WERI-Rb-1 (cell line): ENCODE data around the gene KCNIP1.

Source experiments
- DNase-seq: peaks from one replicate; pipeline ENCODE4 v3.0.0-alpha.2; 2020
- H3K27ac ChIP-seq: fragments of 250-450 bp; sonication (Bioruptor Pico); 2 replicates; pipeline ENCODE4 v1.5.1; 2020; ENCODE audit warnings: mild to moderate bottlenecking, moderate library complexity
- H3K27me3 ChIP-seq: fragments of 250-450 bp; sonication (Bioruptor Pico); 2 replicates; pipeline ENCODE4 v1.5.1; 2021; ENCODE audit warnings: mild to moderate bottlenecking, low read depth, moderate library complexity; ENCODE audit not compliant: insufficient read depth, severe bottlenecking
- H3K36me3 ChIP-seq: fragments of 250-450 bp; sonication (Bioruptor Pico); 2 replicates; pipeline ENCODE4 v1.5.1; 2020; ENCODE audit warnings: mild to moderate bottlenecking, moderate library complexity
- H3K4me3 ChIP-seq: 2 replicates; pipeline ENCODE4 v1.5.1; 2011; ENCODE audit warnings: low read depth, mild to moderate bottlenecking, control low read depth, low read length
- H3K9me3 ChIP-seq: fragments of 250-450 bp; sonication (Bioruptor Pico); 2 replicates; pipeline ENCODE4 v1.5.1; 2021; ENCODE audit warnings: mild to moderate bottlenecking, moderate library complexity; ENCODE audit not compliant: severe bottlenecking
- TF ChIP-seq, protein P1 (sequence below): IDR thresholded peaks from 2 replicates; pipeline ENCODE4 v1.5.1; 2011; ENCODE audit warnings: low read depth, mild to moderate bottlenecking, control low read depth, inconsistent platforms, low read length

The KCNIP1 gene

DNA sequence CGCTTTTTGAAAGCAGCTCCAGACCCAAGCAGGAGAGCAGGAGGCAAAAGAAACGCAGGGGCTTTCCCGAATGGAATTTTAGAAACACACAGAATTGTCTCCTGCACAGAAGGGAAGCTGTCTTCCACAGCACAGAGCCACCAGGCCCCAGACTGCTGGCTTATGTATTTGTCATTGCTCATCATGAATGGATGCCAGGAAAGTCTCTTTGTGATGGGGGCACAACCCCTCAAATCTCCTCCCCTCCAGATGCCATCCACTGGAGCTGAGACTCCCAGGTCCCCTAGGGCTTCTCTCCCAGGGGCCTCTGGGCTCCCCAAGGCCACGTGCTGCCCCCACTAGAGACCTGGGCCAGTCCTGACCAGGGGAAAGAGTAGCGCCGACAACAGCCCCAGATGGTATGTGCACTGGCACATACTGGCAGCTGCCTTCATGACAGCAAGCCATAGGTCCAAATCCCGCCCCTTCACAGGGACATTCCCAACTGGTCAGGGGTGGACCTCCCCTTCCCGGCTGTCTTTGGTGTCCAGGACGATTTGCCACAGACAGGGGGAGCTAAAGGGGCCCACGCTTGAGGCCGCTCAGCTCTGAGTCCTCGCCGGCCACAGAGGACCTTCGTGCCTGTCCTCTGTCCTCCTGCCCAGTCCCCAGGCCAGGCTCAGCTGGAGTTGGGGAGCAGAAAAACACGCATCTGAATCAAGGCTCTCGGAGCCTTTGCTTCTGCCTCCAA, 127.8 kb downstream of the KCNIP1 start:
- Histone ChIP-seq H3K9me3 (no peaks in the 10 kb centered on the region), H3K36me3 (no peaks in the 10 kb centered on the region), H3K4me3 (no peak overlapping the region), H3K27ac (no peak overlapping the region), H3K27me3 (peaks cover 60% of the 10 kb centered on the region)
- peak; percentile 50 for DNase-seq
- TF ChIP-seq, protein P1, sequence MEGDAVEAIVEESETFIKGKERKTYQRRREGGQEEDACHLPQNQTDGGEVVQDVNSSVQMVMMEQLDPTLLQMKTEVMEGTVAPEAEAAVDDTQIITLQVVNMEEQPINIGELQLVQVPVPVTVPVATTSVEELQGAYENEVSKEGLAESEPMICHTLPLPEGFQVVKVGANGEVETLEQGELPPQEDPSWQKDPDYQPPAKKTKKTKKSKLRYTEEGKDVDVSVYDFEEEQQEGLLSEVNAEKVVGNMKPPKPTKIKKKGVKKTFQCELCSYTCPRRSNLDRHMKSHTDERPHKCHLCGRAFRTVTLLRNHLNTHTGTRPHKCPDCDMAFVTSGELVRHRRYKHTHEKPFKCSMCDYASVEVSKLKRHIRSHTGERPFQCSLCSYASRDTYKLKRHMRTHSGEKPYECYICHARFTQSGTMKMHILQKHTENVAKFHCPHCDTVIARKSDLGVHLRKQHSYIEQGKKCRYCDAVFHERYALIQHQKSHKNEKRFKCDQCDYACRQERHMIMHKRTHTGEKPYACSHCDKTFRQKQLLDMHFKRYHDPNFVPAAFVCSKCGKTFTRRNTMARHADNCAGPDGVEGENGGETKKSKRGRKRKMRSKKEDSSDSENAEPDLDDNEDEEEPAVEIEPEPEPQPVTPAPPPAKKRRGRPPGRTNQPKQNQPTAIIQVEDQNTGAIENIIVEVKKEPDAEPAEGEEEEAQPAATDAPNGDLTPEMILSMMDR = peak; percentile 63

DNA sequence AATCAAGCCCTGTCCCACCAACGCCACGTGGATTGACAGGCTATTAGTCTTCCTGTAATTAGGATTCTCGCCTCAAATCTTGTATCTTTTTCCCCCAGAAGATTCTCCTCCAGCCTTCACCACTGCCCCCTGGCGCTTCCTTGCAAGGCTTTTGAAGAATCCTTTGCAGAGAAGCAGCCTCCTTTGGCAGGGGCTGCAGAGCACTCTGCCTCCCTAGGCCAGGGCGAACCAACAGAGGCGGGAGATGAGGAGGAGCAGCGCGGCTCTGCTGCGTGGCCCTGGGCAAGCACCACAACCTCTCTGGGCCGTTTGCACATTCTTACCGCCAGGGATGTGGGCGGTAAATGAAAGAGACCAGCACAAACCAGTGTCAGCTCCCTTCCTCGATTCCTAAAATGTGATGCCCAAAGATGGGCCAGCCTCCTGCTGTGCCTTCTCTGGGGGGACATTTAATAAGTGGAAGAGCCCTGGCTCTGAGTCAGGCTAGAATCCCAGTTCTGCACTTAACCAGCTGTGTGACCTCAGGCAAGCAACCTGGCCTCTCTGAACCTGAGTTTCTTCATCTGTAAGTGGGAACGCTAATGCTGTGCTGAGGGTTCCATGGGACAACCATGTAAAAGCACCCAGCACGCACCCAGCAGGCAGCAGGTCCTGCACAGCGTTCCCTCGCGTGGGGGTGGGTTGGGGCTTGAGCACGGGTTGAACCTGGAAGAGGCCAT, 128.6 kb downstream of the KCNIP1 start:
- H3K27ac ChIP-seq = no peak overlapping the region
- H3K36me3 ChIP-seq = no peaks in the 10 kb centered on the region
- TF ChIP-seq, protein P1 = no peak
- no peak for DNase-seq
- H3K4me3 ChIP-seq = no peak overlapping the region
- no peaks in the 10 kb centered on the region for H3K9me3 ChIP-seq
- peaks cover 55% of the 10 kb centered on the region for H3K27me3 ChIP-seq

DNA sequence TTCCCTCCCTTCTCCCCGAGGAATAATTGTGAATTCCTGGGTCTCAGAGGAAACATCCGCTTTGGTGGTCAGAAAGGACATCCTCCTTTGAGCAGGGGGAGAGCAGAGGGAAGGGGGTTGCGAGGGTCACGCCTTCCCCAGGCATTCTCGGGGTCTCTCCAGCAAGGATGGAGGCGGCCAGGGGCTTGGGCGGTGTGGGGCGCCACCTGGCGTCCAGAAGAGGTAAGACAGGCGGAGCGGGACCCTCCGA, 129.1 kb downstream of the KCNIP1 start:
- Histone ChIP-seq H3K27ac (no peak overlapping the region), H3K4me3 (peak overlapping the region; percentile 20; the same call in 1 of the 2 replicates), H3K9me3 (no peaks in the 10 kb centered on the region), H3K36me3 (no peaks in the 10 kb centered on the region), H3K27me3 (peaks cover 55% of the 10 kb centered on the region)
- TF ChIP-seq, protein P1 = peak; percentile 89
- DNase-seq = peak; percentile 65

DNA sequence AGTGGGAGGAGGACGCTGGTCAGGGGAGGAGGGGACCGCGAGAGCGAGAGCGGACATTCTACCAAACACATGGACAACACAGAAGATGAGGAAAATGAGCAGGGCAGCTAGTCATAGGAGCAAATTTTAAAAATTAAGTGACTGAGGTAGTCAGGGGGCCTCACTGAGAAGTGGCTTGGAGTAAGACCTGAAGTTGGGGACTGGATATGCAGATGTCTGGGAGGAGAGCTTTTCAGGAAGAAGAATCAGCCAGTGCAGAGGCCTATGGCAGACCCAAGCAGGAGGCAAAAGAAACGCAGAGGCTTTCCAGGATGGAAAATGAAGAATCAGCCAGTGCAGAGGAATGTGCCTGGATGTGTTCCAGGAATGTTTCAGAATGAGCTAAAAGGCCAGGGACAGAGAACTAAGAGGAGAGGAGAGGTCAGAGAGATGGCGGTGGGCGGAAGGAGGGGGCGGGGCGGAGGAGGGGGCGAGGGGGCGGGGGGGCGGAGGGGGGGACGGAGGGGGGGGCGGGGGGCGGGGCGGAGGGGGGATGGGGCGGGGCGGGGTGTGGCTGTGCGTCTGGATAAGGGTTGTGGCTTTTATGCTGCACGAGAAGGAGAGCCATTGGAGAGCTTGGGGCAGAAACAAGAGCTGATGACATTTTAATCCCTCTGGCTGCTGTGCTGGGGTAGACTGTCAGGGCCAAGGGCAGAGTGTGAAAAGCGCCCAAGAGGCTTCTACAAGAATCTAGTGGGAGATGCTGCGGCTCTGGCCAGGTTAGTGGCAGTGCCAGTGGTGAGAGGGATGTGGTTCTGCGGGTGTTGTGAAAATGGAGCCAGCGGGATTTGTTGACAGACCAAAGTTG, 129.6 kb downstream of the KCNIP1 start:
- DNase-seq = peak; percentile 24
- Histone ChIP-seq H3K27me3 (peaks cover 55% of the 10 kb centered on the region), H3K27ac (no peak overlapping the region), H3K9me3 (no peaks in the 10 kb centered on the region), H3K36me3 (no peaks in the 10 kb centered on the region), H3K4me3 (peak overlapping the region; percentile 20)
- TF ChIP-seq, protein P1 = no peak

DNA sequence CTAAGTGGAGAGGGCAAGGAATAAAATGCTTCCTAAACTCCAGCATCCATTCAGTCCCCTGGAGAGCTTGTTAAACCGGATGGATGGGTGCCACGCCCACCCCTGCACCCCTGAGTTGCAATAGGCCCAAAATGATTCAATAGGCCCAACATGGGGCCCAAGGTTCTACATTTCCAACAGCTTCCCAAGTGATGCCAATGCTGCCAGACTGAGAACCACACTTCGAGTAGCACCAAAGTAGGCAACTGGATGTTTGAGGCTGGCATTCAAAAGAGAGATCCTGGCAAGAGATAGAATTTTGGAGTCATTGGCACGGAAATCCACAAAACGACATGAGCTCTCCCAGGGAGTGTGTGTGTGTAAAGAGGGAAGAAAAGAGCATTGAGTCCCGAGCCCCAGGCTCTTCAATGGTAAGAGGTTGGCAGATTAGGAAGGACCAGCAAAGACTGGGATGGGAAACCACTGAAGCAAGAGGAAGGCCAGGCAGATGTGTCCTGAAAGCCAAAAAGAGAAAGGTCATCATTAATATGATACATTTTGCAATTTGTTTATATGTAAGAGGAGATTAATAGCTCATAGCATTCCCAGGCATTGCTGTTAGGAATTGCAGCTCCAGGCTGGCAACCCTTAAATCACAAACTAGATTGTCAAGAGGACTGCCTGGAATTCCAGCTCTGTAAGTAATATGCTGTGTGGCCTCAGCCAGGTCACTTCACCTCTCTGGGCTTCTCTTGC, 130.6 kb downstream of the KCNIP1 start:
- TF ChIP-seq, protein P1 = no peak
- Histone ChIP-seq H3K36me3 (no peaks in the 10 kb centered on the region), H3K9me3 (no peaks in the 10 kb centered on the region), H3K27ac (no peak overlapping the region), H3K27me3 (peaks cover 55% of the 10 kb centered on the region), H3K4me3 (no peak overlapping the region)
- DNase-seq = no peak
